Neural crest cell (in vitro differentiated cells): ENCODE results near the gene CCER1. TPM values are rescaled to one million over a fixed set of nuclear protein-coding genes. Genes with fewer than 3 reads are reported as not detected.

ENCODE experiments used
- DNase-seq: peaks from one replicate; pipeline ENCODE4 v3.0.0; 2021; ENCODE audit warnings: low read depth, mixed read lengths, low spot score
- H3K27ac Mint-ChIP-seq: one replicate; pipeline ENCODE4 v1.8.0; 2021; ENCODE audit warnings: mild to moderate bottlenecking, mixed read lengths; ENCODE audit not compliant: unreplicated experiment
- H3K27me3 Mint-ChIP-seq: 2 replicates; pipeline ENCODE4 v1.8.0; 2021; ENCODE audit warnings: low read depth, mild to moderate bottlenecking, mixed read lengths
- H3K36me3 Mint-ChIP-seq: 2 replicates; pipeline ENCODE4 v1.8.0; 2021; ENCODE audit warnings: low read depth, mild to moderate bottlenecking, mixed read lengths
- H3K4me1 Mint-ChIP-seq: 2 replicates; pipeline ENCODE4 v1.8.0; 2021; ENCODE audit warnings: mixed read lengths
- H3K4me3 Mint-ChIP-seq: one replicate; pipeline ENCODE4 v1.8.0; 2021; ENCODE audit warnings: mild to moderate bottlenecking, mixed read lengths
- H3K9me3 Mint-ChIP-seq: 2 replicates; pipeline ENCODE4 v1.8.0; 2021; ENCODE audit warnings: mixed read lengths
- CTCF ChIP-seq: fragments of 200-600 bp; sonication (generic); conservative IDR thresholded peaks from 2 replicates; pipeline ENCODE4 v1.5.0; 2021; ENCODE audit warnings: antibody characterized with exemption, mild to moderate bottlenecking
- total RNA-seq: library from RNA; stranded (reverse); gene quantifications from 2 replicates; pipeline ENCODE4 v1.2.1, GENCODE V29; 2021

Gene CCER1
- total RNA-seq, 1 donor from 2014 or later = not detected

- H3K36me3 Mint-ChIP-seq = peaks cover 5% of the 10 kb centered on the region
These were observed 30.6 kb downstream of the CCER1 start for GRCh38 chr12:90924406-90924805.

GRCh38 chr12:90922145-90922627, 32.8 kb downstream of the CCER1 start:
- TF ChIP-seq CTCF = no peak
- Mint-ChIP-seq H3K27ac (no peak overlapping the region), H3K9me3 (no peaks in the 10 kb centered on the region), H3K4me1 (no peaks in the 10 kb centered on the region), H3K4me3 (no peak overlapping the region), H3K36me3 (no peaks in the 10 kb centered on the region), H3K27me3 (no peaks in the 10 kb centered on the region)
- no peak for DNase-seq

More at GRCh38 chr12:90924406-90924805, 30.6 kb downstream of the CCER1 start:
- Mint-ChIP-seq H3K4me1 (no peaks in the 10 kb centered on the region), H3K27ac (no peak overlapping the region), H3K27me3 (no peaks in the 10 kb centered on the region), H3K4me3 (no peak overlapping the region), H3K9me3 (peaks cover 9% of the 10 kb centered on the region)
- no peak for DNase-seq
- TF ChIP-seq CTCF = no peak

- TF ChIP-seq CTCF = no peak
- Mint-ChIP-seq H3K9me3 (no peaks in the 10 kb centered on the region), H3K4me1 (no peaks in the 10 kb centered on the region), H3K27ac (no peak overlapping the region), H3K4me3 (no peak overlapping the region), H3K36me3 (no peaks in the 10 kb centered on the region), H3K27me3 (no peaks in the 10 kb centered on the region)
- DNase-seq = no peak
These were observed 33.4 kb downstream of the CCER1 start for GRCh38 chr12:90921536-90921935.

GRCh38 chr12:90920222-90920621, 34.8 kb downstream of the CCER1 start:
- H3K4me1 Mint-ChIP-seq = peaks cover 3% of the 10 kb centered on the region
- H3K27me3 Mint-ChIP-seq = no peaks in the 10 kb centered on the region
- H3K36me3 Mint-ChIP-seq = no peaks in the 10 kb centered on the region

GRCh38 chr12:90917431-90917830, 37.5 kb downstream of the CCER1 start:
- no peak overlapping the region for H3K27ac Mint-ChIP-seq
- DNase-seq = no peak
- no peaks in the 10 kb centered on the region for H3K27me3 Mint-ChIP-seq
- TF ChIP-seq CTCF = no peak
- H3K4me3 Mint-ChIP-seq = no peak overlapping the region
- H3K9me3 Mint-ChIP-seq = peaks cover 4% of the 10 kb centered on the region
- H3K4me1 Mint-ChIP-seq = peaks cover 3% of the 10 kb centered on the region
- no peaks in the 10 kb centered on the region for H3K36me3 Mint-ChIP-seq

More at GRCh38 chr12:90920222-90920621, 34.8 kb downstream of the CCER1 start:
- no peak for DNase-seq
- no peaks in the 10 kb centered on the region for H3K9me3 Mint-ChIP-seq
- no peak for TF ChIP-seq CTCF
- H3K4me3 Mint-ChIP-seq = no peak overlapping the region
- H3K27ac Mint-ChIP-seq = no peak overlapping the region
